GM21528 (cell line): Measurements from ENCODE around the gene CAB39L.

ENCODE experiments used
- ATAC-seq: cut with Tn5 transposase; IDR thresholded peaks from one replicate; pipeline ENCODE4 v1.9.1; 2021; ENCODE audit warnings: mild to moderate bottlenecking, moderate library complexity; ENCODE audit not compliant: unreplicated experiment, low FRiP score

The CAB39L gene

GRCh38 chr13:49315756-49316482 is 127.9 kb downstream of the CAB39L start:
- no peak for ATAC-seq

GRCh38 chr13:49315036-49315565 is 128.8 kb downstream of the CAB39L start:
- ATAC-seq: no peak

GRCh38 chr13:49314344-49314882 is 129.5 kb downstream of the CAB39L start:
- no peak for ATAC-seq

DNA sequence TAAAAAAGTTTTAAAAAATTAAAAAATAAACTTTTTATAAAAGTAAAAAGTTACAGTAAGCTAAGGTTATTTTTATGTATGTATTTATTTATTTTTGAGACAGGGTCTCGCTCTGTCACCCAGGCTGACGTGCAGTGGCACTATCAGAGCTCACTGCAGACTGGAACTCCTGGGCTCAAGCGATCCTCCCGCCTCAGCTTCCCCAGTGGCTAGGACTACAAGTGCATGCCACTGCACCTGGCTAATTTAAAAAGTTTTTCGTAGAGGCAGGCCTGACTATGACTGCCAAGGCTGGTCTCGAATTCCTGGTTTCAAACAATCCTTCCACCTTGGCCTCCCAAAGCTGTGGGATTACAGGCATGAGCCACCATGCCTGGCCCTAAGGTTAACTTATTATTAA is 132.0 kb downstream of the CAB39L start:
- ATAC-seq: no peak

DNA sequence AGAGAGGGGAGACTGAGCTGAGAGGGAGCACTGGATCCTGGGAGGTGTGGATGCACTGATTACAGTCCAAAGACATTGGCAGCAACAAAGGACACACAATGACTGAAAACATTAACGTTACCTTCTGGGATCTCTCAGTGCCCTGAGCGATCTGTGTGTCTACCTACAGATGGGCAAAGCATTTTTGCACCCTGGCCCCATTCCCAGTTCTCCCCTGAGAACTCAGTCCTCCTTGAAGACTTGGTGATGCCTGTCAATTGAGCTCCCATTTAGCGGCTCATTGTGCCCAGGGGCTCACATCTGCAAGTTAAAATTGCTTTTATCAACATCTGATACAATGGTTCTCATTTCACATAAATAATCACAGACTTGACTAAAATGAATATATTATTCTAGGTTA is 133.6 kb downstream of the CAB39L start:
- ATAC-seq: no peak

- no peak for ATAC-seq
Observed at GRCh38 chr13:49308921-49309408, 134.9 kb downstream of the CAB39L start.

- ATAC-seq: no peak
Observed at GRCh38 chr13:49308097-49308875, 135.6 kb downstream of the CAB39L start.

GRCh38 chr13:49307365-49307764 is 136.5 kb downstream of the CAB39L start:
- ATAC-seq: no peak

DNA sequence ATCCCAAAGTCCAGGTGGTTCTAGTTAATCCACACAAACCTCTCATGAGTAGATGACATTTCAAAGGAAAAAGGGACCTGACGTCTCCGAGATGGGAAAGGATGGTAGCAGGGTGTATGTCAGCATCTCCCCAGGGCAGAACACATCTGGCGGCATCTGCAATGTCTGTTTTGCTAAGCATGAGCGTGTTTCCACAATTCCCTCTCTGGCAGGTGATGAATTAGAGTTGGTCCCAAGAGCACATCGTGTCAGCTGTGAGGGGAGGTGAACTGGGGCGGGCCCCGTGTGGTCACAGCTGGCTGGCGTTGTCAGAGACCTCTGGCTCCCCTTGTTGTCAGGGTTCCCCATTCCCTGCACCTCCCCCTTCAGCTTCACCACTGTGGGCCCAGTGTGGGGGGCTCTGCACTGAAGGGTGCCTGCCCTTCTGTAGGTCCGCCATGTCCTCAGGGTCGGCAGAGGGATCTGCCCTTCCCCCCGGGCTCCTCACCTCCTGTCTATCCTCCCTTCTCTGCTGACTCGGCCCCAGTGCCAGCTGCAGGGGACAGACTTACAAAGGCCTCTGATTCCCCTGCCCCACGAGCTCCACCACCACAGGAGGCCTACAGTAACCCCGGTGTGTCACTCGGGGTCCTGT is 138.0 kb downstream of the CAB39L start:
- no peak for ATAC-seq

GRCh38 chr13:49304763-49305700 is 138.8 kb downstream of the CAB39L start:
- ATAC-seq: no peak

- no peak for ATAC-seq
Observed at GRCh38 chr13:49304356-49304755, 139.5 kb downstream of the CAB39L start.

- ATAC-seq: no peak
Observed at GRCh38 chr13:49303533-49304252, 140.2 kb downstream of the CAB39L start.

DNA sequence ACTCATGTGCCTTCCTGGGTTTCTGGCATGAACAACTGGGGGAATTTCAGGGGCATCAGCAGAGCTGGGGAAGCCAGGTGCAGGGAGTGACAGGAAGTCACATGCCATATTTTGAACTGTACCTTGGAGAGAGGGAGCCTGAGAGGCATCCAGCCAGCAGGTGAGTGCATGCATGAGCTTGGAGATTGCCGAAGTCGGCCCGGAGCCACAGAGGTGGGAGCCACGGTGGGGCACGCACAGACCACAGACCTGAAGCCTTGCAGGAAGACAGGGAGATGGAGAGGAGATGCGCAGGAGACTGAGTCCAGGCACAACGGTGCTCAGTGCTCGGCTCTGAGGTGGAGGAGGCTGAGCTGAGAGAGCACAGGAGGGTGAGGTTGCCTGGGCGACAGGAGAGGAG is 141.0 kb downstream of the CAB39L start:
- ATAC-seq: no peak

DNA sequence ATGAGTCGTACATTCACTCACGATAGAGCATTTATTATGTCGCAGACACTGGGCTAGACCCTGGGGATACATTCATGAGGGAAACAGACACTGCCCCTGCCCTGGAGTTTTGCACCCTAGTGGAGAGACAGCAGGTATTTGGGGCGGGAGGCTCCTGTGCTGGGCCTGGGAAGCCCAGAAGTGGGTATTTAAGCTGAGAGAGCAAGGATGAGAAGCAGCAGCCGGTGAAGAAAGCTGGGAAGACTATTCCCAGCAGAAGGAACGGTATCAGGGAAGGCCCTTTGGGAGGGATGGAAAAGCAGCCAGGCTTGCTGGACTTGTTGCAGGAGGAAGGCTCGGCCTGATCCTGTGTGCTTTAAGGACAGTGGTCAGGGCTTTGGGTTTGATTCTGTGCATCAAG is 141.6 kb downstream of the CAB39L start:
- no peak for ATAC-seq

- ATAC-seq: peak; percentile 91
Observed at GRCh38 chr13:49300739-49301589, 142.9 kb downstream of the CAB39L start.

- ATAC-seq: no peak
Observed at GRCh38 chr13:49300276-49300675, 143.6 kb downstream of the CAB39L start.

DNA sequence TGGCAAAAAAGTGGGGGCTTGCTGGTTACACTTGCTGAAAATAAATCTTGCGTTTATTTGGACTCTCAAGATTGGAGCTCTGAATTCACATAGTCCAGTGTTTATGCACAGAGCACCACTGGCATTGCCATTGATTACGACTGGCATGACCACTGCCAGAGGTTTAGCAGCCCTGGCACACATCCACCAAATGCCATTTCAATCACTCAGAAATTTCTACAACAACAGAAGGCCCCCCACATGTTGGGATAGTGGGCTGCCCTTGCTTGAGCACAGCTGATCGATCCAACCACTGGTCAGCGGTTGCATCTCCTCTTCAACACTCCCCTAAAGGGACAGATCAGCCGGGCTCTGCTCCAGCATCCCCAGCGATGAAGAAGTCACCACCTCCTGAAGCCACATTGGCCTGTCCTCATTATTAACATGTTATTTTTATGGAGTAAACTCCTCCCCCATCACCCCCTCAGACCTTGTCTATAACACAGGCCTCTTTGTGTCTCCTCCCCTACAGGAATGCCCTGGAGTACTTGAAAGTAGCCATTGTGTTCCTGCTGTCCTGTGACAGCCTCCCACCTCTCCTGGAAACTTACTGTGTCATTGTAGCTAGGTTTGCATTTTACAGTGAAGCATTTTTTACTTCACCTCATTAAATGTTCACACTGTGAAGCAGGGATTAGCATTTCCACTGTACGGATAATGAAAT is 144.8 kb downstream of the CAB39L start:
- no peak for ATAC-seq

DNA sequence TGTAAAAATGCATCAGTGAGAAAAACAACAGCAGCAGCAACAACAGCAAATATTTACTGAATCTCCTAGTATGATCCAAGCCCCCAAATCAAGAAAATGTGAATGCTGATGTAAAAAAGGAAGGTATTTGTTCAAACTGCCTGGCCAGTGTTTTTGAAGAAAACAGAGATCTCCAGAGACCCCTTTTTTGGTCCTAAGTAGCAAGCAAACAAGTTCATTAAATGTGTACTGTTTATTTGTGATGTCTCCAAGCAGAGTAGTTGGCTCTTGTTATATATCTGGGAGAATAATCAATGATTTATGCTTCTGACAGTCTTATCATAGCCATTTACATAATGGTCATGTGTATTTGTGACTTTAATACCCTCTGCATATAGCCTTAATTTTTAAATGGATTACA is 145.4 kb downstream of the CAB39L start:
- no peak for ATAC-seq
